K562 (cell line): ENCODE data around the gene SRC. TPM values are rescaled to one million over a fixed set of nuclear protein-coding genes. Genes with fewer than 3 reads are reported as not detected.
A peak's percentile ranks its signal among the peaks of the same experiment; 100 is the strongest.

Experiments used
- CBX1 ChIP-seq: sonication (generic); IDR thresholded peaks from 2 replicates; pipeline ENCODE4 v1.6.1; 2016; ENCODE audit warnings: antibody characterized with exemption, low read depth, mild to moderate bottlenecking
- CEBPG ChIP-seq, 3 experiments: fragments of 200-800 bp in 1 of 3; sonication (Bioruptor generic) in 1 of 3; sonication (generic) in 1 of 3; formaldehyde crosslinking in 1 of 3; IDR thresholded peaks in 2 of 3; conservative IDR thresholded peaks in 1 of 3; 2 replicates each; pipeline versions ENCODE4 v1.6.1 to v1.8.0; 2016 to 2022; ENCODE audit warnings: missing compliant biosample characterization in 2 of 3, missing genetic modification characterization in 2 of 3, mild to moderate bottlenecking in 1 of 3, missing genetic modification reagents in 1 of 3
- CREB1 ChIP-seq, 2 experiments: sonication (generic) in 1 of 2; formaldehyde crosslinking in 1 of 2; IDR thresholded peaks; 2 replicates each; pipeline versions ENCODE4 v1.6.1 to v1.8.0; 2012 to 2022; ENCODE audit warnings: inconsistent platforms in 1 of 2, mild to moderate bottlenecking in 1 of 2, missing genetic modification reagents in 1 of 2, moderate library complexity in 1 of 2
- CREB3L1 ChIP-seq: fragments of 450-650 bp; IDR thresholded peaks from 2 replicates; pipeline ENCODE4 v1.6.1; 2014; ENCODE audit warnings: low read depth, mild to moderate bottlenecking, moderate library complexity, borderline replicate concordance
- E2F3 ChIP-seq: fragments of 250-450 bp; sonication (Bioruptor Pico); IDR thresholded peaks from 2 replicates; pipeline ENCODE4 v1.4.0; 2020; ENCODE audit warnings: mild to moderate bottlenecking
- EP400 ChIP-seq: fragments of 450-650 bp; IDR thresholded peaks from 2 replicates; pipeline ENCODE4 v1.6.1; 2017; ENCODE audit warnings: antibody characterized with exemption, mild to moderate bottlenecking, moderate library complexity
- ETV1 ChIP-seq: fragments of 450-650 bp; conservative IDR thresholded peaks from 2 replicates; pipeline ENCODE4 v1.6.1; 2016; ENCODE audit warnings: missing genetic modification characterization, control low read depth, low read depth, missing compliant biosample characterization
- FOXP4 ChIP-seq: sonication (generic); formaldehyde crosslinking; IDR thresholded peaks from 2 replicates; pipeline ENCODE4 v1.8.0; 2022; ENCODE audit warnings: mild to moderate bottlenecking, missing genetic modification reagents, borderline replicate concordance
- GMEB1 ChIP-seq: fragments of 250-450 bp; sonication (Bioruptor Pico); IDR thresholded peaks from 2 replicates; pipeline ENCODE4 v1.4.0; 2020; ENCODE audit warnings: mild to moderate bottlenecking
- HMBOX1 ChIP-seq: sonication (generic); IDR thresholded peaks from 2 replicates; pipeline ENCODE4 v1.6.1; 2016
- KDM1A ChIP-seq, 2 experiments: fragments of 450-650 bp; IDR thresholded peaks; 2 replicates each; pipeline ENCODE4 v1.6.1; 2016; ENCODE audit warnings: mild to moderate bottlenecking in 2 of 2
- PHB2 ChIP-seq: fragments of 450-650 bp; IDR thresholded peaks from 2 replicates; pipeline ENCODE4 v1.6.1; 2017; ENCODE audit warnings: low read depth
- POLR2A ChIP-seq: fragments of 450-650 bp; conservative IDR thresholded peaks from 2 replicates; pipeline ENCODE4 v1.6.1; 2016
- POU5F1 ChIP-seq: fragments of 150-350 bp; IDR thresholded peaks from 2 replicates; pipeline ENCODE4 v1.6.1; 2014; ENCODE audit warnings: borderline replicate concordance, low read length, low read depth, mild to moderate bottlenecking; ENCODE audit not compliant: partially characterized antibody
- PYGO2 ChIP-seq: fragments of 450-650 bp; IDR thresholded peaks from 2 replicates; pipeline ENCODE4 v1.6.1; 2016; ENCODE audit warnings: mild to moderate bottlenecking, missing genetic modification characterization, moderate library complexity, missing compliant biosample characterization
- RBFOX2 ChIP-seq: fragments of 200-400 bp; formaldehyde crosslinking; IDR thresholded peaks from 2 replicates; pipeline ENCODE4 v1.6.1; 2017; ENCODE audit warnings: low read depth, mild to moderate bottlenecking, low read length, moderate library complexity
- VEZF1 ChIP-seq: fragments of 200-800 bp; sonication (Bioruptor generic); IDR thresholded peaks from 2 replicates; pipeline ENCODE4 v1.6.1; 2017; ENCODE audit warnings: missing genetic modification characterization, missing compliant biosample characterization
- ZNF561 ChIP-seq: fragments of 450-650 bp; formaldehyde crosslinking; conservative IDR thresholded peaks from 2 replicates; pipeline ENCODE4 v1.4.0; 2020; ENCODE audit warnings: mild to moderate bottlenecking, moderate library complexity
- polyA plus RNA-seq, 8 experiments: library from polyadenylated mRNA; depleted of rRNA in 4 of 8; stranded (reverse) in 5 of 8; unstranded in 3 of 8; fragments of >200 nt; fragmentation: Nextera tagmentation in 2 of 8; fragmentation: Illumina TruSeq in 1 of 8; extraction: Ambion mirVana in 2 of 8; extraction: Trizol in 1 of 8; gene quantifications; 2 replicates each; pipeline versions ENCODE4 v1.2.1 to v1.2.3, GENCODE V29; 2011 to 2014; ENCODE audit warnings: inconsistent platforms in 1 of 8, missing spikeins in 1 of 8
- total RNA-seq, 7 experiments: library from RNA; depleted of rRNA in 6 of 7; stranded (reverse); fragments of >200 nt in 6 of 7; fragmentation: Illumina TruSeq in 2 of 7; extraction: Trizol in 2 of 7; gene quantifications; 2 replicates each; pipeline versions ENCODE4 v1.2.1 to v1.2.3, GENCODE V29; 2011 to 2021; ENCODE audit warnings: low replicate concordance in 1 of 7

SRC gene
- total and polyA plus RNA-seq, 9 of the 15 experiments (the other 6 are each of a cell fraction or from before 2014, with no cell fraction given): 0.06 to 8.5 (median 3.1) TPM

- TF ChIP-seq FOXP4 (CRISPR knock-in tag) (no peak), ETV1 (tag) (peak; percentile 51; the same call in 1 of the 2 replicates), ZNF561 (CRISPR knock-in tag) (no peak), CREB3L1 (no peak), HMBOX1 (no peak), PYGO2 (tag) (no peak), CREB1 (IDR thresholded peaks at IDR 0.05) (no peak), CREB1 (CRISPR knock-in tag; IDR thresholded peaks at IDR 0.05) (no peak), PHB2 (no peak), CBX1 (0 out of 2 replicates have a peak, but pooled peaks have one; percentile 55), VEZF1 (CRISPR knock-in tag) (peak; percentile 72), GMEB1 (no peak), POLR2A (peak; percentile 66), E2F3 (CRISPR knock-in tag) (no peak), CEBPG (CRISPR knock-in tag; IDR thresholded peaks at IDR 0.05) (no peak), CEBPG (tag; conservative IDR thresholded peaks at IDR 0.05 in 1 of 2, IDR thresholded peaks at IDR 0.05 in 1 of 2) (no peak), RBFOX2 (peak; percentile 64), EP400 (no peak; the same call in 1 of the 2 replicates), KDM1A (IDR thresholded peaks at IDR 0.05) (peak; percentile 41 to 50; a peak in 2 of 4 replicates), POU5F1 (no peak)
These were observed at the start of gene SRC (continued) for GRCh38 chr20:37345339-37346235.
